SK-N-SH treated with all-trans-retinoic acid at 6 μM for 48 hours (cell line): ENCODE measurements around the gene CTCFL.

ENCODE experiments used
- ATAC-seq: fragments of 200-7000 bp; cut with Tn5 transposase; 3 replicates; pipeline ENCODE4 v1.9.1; 2020; ENCODE audit warnings: mild to moderate bottlenecking, moderate library complexity
- ARNTL ChIP-seq: fragments of 450-650 bp; formaldehyde crosslinking; IDR thresholded peaks from 2 replicates; pipeline ENCODE4 v1.5.0; 2020; ENCODE audit warnings: low read depth, mild to moderate bottlenecking, moderate library complexity, borderline replicate concordance
- CREB5 ChIP-seq: fragments of 250-450 bp; sonication (Bioruptor Pico); IDR thresholded peaks from 2 replicates; pipeline ENCODE4 v1.5.1; 2020; ENCODE audit warnings: low read depth, mild to moderate bottlenecking, moderate library complexity
- CSDC2 ChIP-seq: fragments of 250-450 bp; sonication (Bioruptor Pico); IDR thresholded peaks from 2 replicates; pipeline ENCODE4 v1.5.0; 2020; ENCODE audit warnings: mild to moderate bottlenecking, moderate library complexity
- CSRNP3 ChIP-seq: fragments of 250-450 bp; sonication (Bioruptor Pico); IDR thresholded peaks from 2 replicates; pipeline ENCODE4 v1.5.1; 2021; ENCODE audit warnings: mild to moderate bottlenecking, moderate library complexity
- ESRRG ChIP-seq: fragments of 250-450 bp; sonication (Bioruptor Pico); IDR thresholded peaks from 2 replicates; pipeline ENCODE4 v1.6.1; 2021; ENCODE audit warnings: mild to moderate bottlenecking
- GLIS3 ChIP-seq: fragments of 250-450 bp; sonication (Bioruptor Pico); IDR thresholded peaks from 2 replicates; pipeline ENCODE4 v1.5.0; 2020; ENCODE audit warnings: mild to moderate bottlenecking, moderate library complexity
- ISL1 ChIP-seq: fragments of 250-450 bp; sonication (Bioruptor Pico); IDR thresholded peaks from 2 replicates; pipeline ENCODE4 v2.1.2; 2022; ENCODE audit warnings: mild to moderate bottlenecking, moderate library complexity
- OSR1 ChIP-seq: fragments of 250-450 bp; sonication (Bioruptor Pico); IDR thresholded peaks from 2 replicates; pipeline ENCODE4 v1.8.0; 2022; ENCODE audit warnings: moderate library complexity, mild to moderate bottlenecking, inconsistent platforms
- PPARA ChIP-seq: fragments of 250-450 bp; sonication (Bioruptor Pico); IDR thresholded peaks from 2 replicates; pipeline ENCODE4 v1.5.0; 2020; ENCODE audit warnings: mild to moderate bottlenecking, borderline replicate concordance
- RARB ChIP-seq: fragments of 250-450 bp; sonication (Bioruptor Pico); IDR thresholded peaks from 2 replicates; pipeline ENCODE4 v1.8.0; 2021; ENCODE audit warnings: mild to moderate bottlenecking, moderate library complexity
- SNAI2 ChIP-seq: fragments of 250-450 bp; sonication (Bioruptor Pico); IDR thresholded peaks from 2 replicates; pipeline ENCODE4 v1.5.0; 2020; ENCODE audit warnings: mild to moderate bottlenecking, moderate library complexity
- TCF4 ChIP-seq: fragments of 250-450 bp; sonication (Bioruptor Pico); IDR thresholded peaks from 2 replicates; pipeline ENCODE4 v1.8.0; 2021; ENCODE audit warnings: mild to moderate bottlenecking, moderate library complexity, borderline replicate concordance
- TOX ChIP-seq: fragments of 250-450 bp; sonication (Bioruptor Pico); IDR thresholded peaks from 2 replicates; pipeline ENCODE4 v1.8.0; 2021; ENCODE audit warnings: mild to moderate bottlenecking, moderate library complexity, borderline replicate concordance
- ZC3H10 ChIP-seq: fragments of 250-450 bp; sonication (Bioruptor Pico); IDR thresholded peaks from 2 replicates; pipeline ENCODE4 v1.5.1; 2021; ENCODE audit warnings: mild to moderate bottlenecking, moderate library complexity
- ZFP3 ChIP-seq: fragments of 250-450 bp; sonication (Bioruptor Pico); IDR thresholded peaks from 2 replicates; pipeline ENCODE4 v1.5.0; 2020; ENCODE audit warnings: mild to moderate bottlenecking, moderate library complexity
- ZNF565 ChIP-seq: fragments of 450-650 bp; formaldehyde crosslinking; conservative IDR thresholded peaks from 2 replicates; pipeline ENCODE4 v1.5.0; 2020; ENCODE audit warnings: low read depth, mild to moderate bottlenecking, moderate library complexity
- ZNF70 ChIP-seq: fragments of 450-650 bp; formaldehyde crosslinking; IDR thresholded peaks from 2 replicates; pipeline ENCODE4 v1.5.0; 2020; ENCODE audit warnings: mild to moderate bottlenecking, moderate library complexity
- TF ChIP-seq, protein P1 (sequence below): fragments of 250-450 bp; sonication (Bioruptor Pico); IDR thresholded peaks from 2 replicates; pipeline ENCODE4 v1.8.0; 2020; ENCODE audit warnings: mild to moderate bottlenecking, moderate library complexity, borderline replicate concordance
- TF ChIP-seq, protein P2 (sequence below): fragments of 250-450 bp; sonication (Bioruptor Pico); IDR thresholded peaks from 2 replicates; pipeline ENCODE4 v1.5.0; 2020; ENCODE audit warnings: mild to moderate bottlenecking, moderate library complexity
- TF ChIP-seq, protein P3 (sequence below): fragments of 250-450 bp; sonication (Bioruptor Pico); IDR thresholded peaks from 2 replicates; pipeline ENCODE4 v1.8.0; 2021; ENCODE audit warnings: low read depth, mild to moderate bottlenecking, moderate library complexity, borderline replicate concordance

CTCFL gene

DNA sequence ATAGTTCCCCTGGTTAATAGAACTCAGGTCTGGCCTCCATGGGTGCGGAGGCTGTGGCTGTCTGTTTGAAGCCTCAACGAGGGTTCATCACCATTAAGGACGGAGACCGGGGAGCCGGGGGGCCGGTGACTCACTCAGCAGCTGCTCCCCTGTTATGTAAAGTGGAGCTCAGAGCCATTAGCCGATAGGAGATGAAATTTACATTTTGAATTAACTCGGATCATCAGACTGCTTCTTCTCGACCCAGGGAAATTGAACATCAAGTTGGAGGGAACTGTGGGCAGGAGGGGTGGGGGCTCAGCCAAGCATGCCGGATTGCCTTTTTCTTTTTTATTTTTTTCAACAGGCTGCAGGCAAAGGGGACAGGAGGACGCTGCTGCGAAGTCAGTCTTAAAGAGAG is 48.3 kb upstream of the CTCFL start:
- ATAC-seq, result no peak
- TF ChIP-seq, protein P1, sequence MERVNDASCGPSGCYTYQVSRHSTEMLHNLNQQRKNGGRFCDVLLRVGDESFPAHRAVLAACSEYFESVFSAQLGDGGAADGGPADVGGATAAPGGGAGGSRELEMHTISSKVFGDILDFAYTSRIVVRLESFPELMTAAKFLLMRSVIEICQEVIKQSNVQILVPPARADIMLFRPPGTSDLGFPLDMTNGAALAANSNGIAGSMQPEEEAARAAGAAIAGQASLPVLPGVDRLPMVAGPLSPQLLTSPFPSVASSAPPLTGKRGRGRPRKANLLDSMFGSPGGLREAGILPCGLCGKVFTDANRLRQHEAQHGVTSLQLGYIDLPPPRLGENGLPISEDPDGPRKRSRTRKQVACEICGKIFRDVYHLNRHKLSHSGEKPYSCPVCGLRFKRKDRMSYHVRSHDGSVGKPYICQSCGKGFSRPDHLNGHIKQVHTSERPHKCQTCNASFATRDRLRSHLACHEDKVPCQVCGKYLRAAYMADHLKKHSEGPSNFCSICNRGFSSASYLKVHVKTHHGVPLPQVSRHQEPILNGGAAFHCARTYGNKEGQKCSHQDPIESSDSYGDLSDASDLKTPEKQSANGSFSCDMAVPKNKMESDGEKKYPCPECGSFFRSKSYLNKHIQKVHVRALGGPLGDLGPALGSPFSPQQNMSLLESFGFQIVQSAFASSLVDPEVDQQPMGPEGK, result no peak
- TF ChIP-seq CREB5 (CRISPR knock-in tag) (no peak), CSRNP3 (CRISPR knock-in tag) (no peak), ZNF70 (no peak), TOX (CRISPR knock-in tag) (no peak), RARB (no peak), CSDC2 (CRISPR knock-in tag) (no peak), TCF4 (CRISPR knock-in tag) (no peak), ZC3H10 (CRISPR knock-in tag) (no peak), ESRRG (no peak), ZNF565 (no peak), GLIS3 (CRISPR knock-in tag) (no peak), PPARA (CRISPR knock-in tag) (no peak)
- TF ChIP-seq, protein P2, sequence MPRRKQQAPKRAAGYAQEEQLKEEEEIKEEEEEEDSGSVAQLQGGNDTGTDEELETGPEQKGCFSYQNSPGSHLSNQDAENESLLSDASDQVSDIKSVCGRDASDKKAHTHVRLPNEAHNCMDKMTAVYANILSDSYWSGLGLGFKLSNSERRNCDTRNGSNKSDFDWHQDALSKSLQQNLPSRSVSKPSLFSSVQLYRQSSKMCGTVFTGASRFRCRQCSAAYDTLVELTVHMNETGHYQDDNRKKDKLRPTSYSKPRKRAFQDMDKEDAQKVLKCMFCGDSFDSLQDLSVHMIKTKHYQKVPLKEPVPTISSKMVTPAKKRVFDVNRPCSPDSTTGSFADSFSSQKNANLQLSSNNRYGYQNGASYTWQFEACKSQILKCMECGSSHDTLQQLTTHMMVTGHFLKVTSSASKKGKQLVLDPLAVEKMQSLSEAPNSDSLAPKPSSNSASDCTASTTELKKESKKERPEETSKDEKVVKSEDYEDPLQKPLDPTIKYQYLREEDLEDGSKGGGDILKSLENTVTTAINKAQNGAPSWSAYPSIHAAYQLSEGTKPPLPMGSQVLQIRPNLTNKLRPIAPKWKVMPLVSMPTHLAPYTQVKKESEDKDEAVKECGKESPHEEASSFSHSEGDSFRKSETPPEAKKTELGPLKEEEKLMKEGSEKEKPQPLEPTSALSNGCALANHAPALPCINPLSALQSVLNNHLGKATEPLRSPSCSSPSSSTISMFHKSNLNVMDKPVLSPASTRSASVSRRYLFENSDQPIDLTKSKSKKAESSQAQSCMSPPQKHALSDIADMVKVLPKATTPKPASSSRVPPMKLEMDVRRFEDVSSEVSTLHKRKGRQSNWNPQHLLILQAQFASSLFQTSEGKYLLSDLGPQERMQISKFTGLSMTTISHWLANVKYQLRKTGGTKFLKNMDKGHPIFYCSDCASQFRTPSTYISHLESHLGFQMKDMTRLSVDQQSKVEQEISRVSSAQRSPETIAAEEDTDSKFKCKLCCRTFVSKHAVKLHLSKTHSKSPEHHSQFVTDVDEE (CRISPR knock-in tag), result no peak
- TF ChIP-seq, all 23 proteins: peak for 0

DNA sequence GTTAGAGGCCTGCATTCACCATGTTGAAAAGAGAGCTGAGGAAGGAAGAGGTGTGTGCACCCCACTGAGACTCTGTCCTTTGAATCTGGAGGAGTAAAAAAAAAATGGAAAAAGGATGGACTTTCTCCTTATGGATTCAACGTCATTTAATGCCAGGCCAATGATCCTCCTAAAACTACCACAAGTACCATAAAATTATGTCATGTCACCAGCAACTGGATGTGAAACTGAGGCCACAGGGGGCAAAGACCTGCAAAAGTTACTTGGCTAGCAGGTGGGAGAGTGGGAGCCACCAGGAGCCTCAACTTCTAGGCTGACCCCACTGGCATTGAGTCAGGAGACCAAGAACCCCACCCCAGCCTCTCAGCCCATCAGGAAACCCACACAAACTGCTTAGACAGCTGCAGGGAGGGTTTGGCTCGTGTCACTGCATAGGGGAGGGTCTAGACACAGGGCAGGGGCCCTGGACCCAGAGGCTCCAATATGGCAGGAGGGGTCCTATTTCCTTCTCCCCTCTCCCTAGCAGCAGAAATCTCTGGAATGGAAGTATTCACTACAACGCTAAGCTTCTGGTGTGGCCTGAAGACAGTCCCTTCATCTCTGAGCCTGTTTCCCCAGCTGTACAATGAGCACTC is 47.0 kb upstream of the CTCFL start:
- ATAC-seq, result no peak
- TF ChIP-seq ARNTL (CRISPR knock-in tag) (no peak), ZNF565 (no peak), TOX (CRISPR knock-in tag) (no peak), TCF4 (CRISPR knock-in tag) (no peak), OSR1 (no peak), SNAI2 (CRISPR knock-in tag) (no peak), ESRRG (no peak), ISL1 (CRISPR knock-in tag) (no peak), CSDC2 (CRISPR knock-in tag) (no peak), ZFP3 (CRISPR knock-in tag) (no peak), RARB (no peak), ZNF70 (no peak)
- TF ChIP-seq, protein P3, sequence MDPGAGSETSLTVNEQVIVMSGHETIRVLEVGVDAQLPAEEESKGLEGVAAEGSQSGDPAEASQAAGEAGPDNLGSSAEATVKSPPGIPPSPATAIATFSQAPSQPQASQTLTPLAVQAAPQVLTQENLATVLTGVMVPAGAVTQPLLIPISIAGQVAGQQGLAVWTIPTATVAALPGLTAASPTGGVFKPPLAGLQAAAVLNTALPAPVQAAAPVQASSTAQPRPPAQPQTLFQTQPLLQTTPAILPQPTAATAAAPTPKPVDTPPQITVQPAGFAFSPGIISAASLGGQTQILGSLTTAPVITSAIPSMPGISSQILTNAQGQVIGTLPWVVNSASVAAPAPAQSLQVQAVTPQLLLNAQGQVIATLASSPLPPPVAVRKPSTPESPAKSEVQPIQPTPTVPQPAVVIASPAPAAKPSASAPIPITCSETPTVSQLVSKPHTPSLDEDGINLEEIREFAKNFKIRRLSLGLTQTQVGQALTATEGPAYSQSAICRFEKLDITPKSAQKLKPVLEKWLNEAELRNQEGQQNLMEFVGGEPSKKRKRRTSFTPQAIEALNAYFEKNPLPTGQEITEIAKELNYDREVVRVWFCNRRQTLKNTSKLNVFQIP, result no peak
- TF ChIP-seq, protein P2 (CRISPR knock-in tag), result no peak
- TF ChIP-seq, protein P1, result no peak
- TF ChIP-seq, all 23 proteins: peak for 0
